K562 (cell line): ENCODE data around the gene RAB6A. TPM values are rescaled to one million over a fixed set of nuclear protein-coding genes. Genes with fewer than 3 reads are reported as not detected.

Experiments
- BDP1 ChIP-seq: IDR thresholded peaks from 3 replicates; pipeline ENCODE4 v1.6.1; 2011; ENCODE audit not compliant: insufficient read length, insufficient read depth
- BHLHE40 ChIP-seq: IDR thresholded peaks from 2 replicates; pipeline ENCODE4 v1.6.1; 2011; ENCODE audit warnings: low read length, improper control_type of control experiment
- DMBX1 ChIP-seq: fragments of 250-450 bp; sonication (Bioruptor Pico); IDR thresholded peaks from 2 replicates; pipeline ENCODE4 v1.8.0; 2022; ENCODE audit warnings: inconsistent platforms, mild to moderate bottlenecking, moderate library complexity, borderline replicate concordance
- ETV1 ChIP-seq: fragments of 450-650 bp; conservative IDR thresholded peaks from 2 replicates; pipeline ENCODE4 v1.6.1; 2016; ENCODE audit warnings: missing genetic modification characterization, control low read depth, low read depth, missing compliant biosample characterization
- GTF2F1 ChIP-seq: IDR thresholded peaks from 2 replicates; pipeline ENCODE4 v1.6.1; 2011; ENCODE audit warnings: low read depth, low read length, improper control_type of control experiment
- KLF10 ChIP-seq: fragments of 250-450 bp; sonication (Bioruptor Pico); IDR thresholded peaks from 2 replicates; pipeline ENCODE4 v1.6.1; 2021; ENCODE audit warnings: matching md5 sums
- L3MBTL2 ChIP-seq: fragments of 450-650 bp; IDR thresholded peaks from 2 replicates; pipeline ENCODE4 v1.6.1; 2016; ENCODE audit warnings: mild to moderate bottlenecking, moderate library complexity
- NFYB ChIP-seq: IDR thresholded peaks from 2 replicates; pipeline ENCODE4 v1.6.1; 2011; ENCODE audit warnings: mild to moderate bottlenecking, moderate library complexity; ENCODE audit not compliant: insufficient read length; ENCODE audit errors: extremely low read depth
- PURB ChIP-seq: sonication (generic); formaldehyde crosslinking; IDR thresholded peaks from 2 replicates; pipeline ENCODE4 v1.9.0; 2021; ENCODE audit warnings: low read depth, mild to moderate bottlenecking, missing genetic modification reagents
- RCOR1 ChIP-seq, 2 experiments: IDR thresholded peaks; 2 replicates each; pipeline ENCODE4 v1.6.1; 2012; ENCODE audit warnings: low read depth in 2 of 2, low read length in 2 of 2, borderline replicate concordance in 1 of 2, improper control_type of control experiment in 1 of 2
- SMARCE1 ChIP-seq: fragments of 450-650 bp; IDR thresholded peaks from 2 replicates; pipeline ENCODE4 v1.7.1; 2016; ENCODE audit warnings: mild to moderate bottlenecking
- STAG1 ChIP-seq: sonication (generic); formaldehyde crosslinking; IDR thresholded peaks from 2 replicates; pipeline ENCODE4 v1.5.0; 2020; ENCODE audit warnings: missing genetic modification reagents, borderline replicate concordance
- TBL1XR1 ChIP-seq, 2 experiments: IDR thresholded peaks; 2 replicates each; pipeline ENCODE4 v1.6.1; 2012; ENCODE audit warnings: improper control_type of control experiment in 2 of 2, low read length in 2 of 2, mild to moderate bottlenecking in 1 of 2
- ZBTB34 ChIP-seq: fragments of 250-450 bp; sonication (Bioruptor Pico); IDR thresholded peaks from 2 replicates; pipeline ENCODE4 v1.8.0; 2021; ENCODE audit warnings: mild to moderate bottlenecking, moderate library complexity
- ZNF184 ChIP-seq: sonication (generic); formaldehyde crosslinking; IDR thresholded peaks from 2 replicates; pipeline ENCODE4 v1.5.0; 2020; ENCODE audit warnings: missing genetic modification reagents
- ZNF583 ChIP-seq: fragments of 250-450 bp; sonication (Bioruptor Pico); IDR thresholded peaks from 2 replicates; pipeline ENCODE4 v1.4.0; 2020
- ZNF707 ChIP-seq: fragments of 250-450 bp; sonication (Bioruptor Pico); conservative IDR thresholded peaks from 2 replicates; pipeline ENCODE4 v1.8.0; 2022; ENCODE audit warnings: inconsistent platforms, mild to moderate bottlenecking, moderate library complexity
- ZNF740 ChIP-seq, 3 experiments: fragments of 200-800 bp in 1 of 3; sonication (Bioruptor generic) in 1 of 3; sonication (generic) in 1 of 3; formaldehyde crosslinking in 1 of 3; IDR thresholded peaks; 2 replicates each; pipeline versions ENCODE4 v1.6.1 to v1.8.0; 2016 to 2022; ENCODE audit warnings: mild to moderate bottlenecking in 2 of 3, missing compliant biosample characterization in 2 of 3, missing genetic modification characterization in 2 of 3, missing genetic modification reagents in 1 of 3
- ZNF764 ChIP-seq: fragments of 250-450 bp; sonication (Bioruptor Pico); IDR thresholded peaks from 2 replicates; pipeline ENCODE4 v1.4.0; 2020; ENCODE audit warnings: low read depth, mild to moderate bottlenecking, moderate library complexity
- polyA plus RNA-seq, 8 experiments: library from polyadenylated mRNA; depleted of rRNA in 4 of 8; stranded (reverse) in 5 of 8; unstranded in 3 of 8; fragments of >200 nt; fragmentation: Nextera tagmentation in 2 of 8; fragmentation: Illumina TruSeq in 1 of 8; extraction: Ambion mirVana in 2 of 8; extraction: Trizol in 1 of 8; gene quantifications; 2 replicates each; pipeline versions ENCODE4 v1.2.1 to v1.2.3, GENCODE V29; 2011 to 2014; ENCODE audit warnings: inconsistent platforms in 1 of 8, missing spikeins in 1 of 8
- total RNA-seq, 7 experiments: library from RNA; depleted of rRNA in 6 of 7; stranded (reverse); fragments of >200 nt in 6 of 7; fragmentation: Illumina TruSeq in 2 of 7; extraction: Trizol in 2 of 7; gene quantifications; 2 replicates each; pipeline versions ENCODE4 v1.2.1 to v1.2.3, GENCODE V29; 2011 to 2021; ENCODE audit warnings: low replicate concordance in 1 of 7
- TF ChIP-seq, protein P1 (sequence below): fragments of 450-650 bp; IDR thresholded peaks from 2 replicates; pipeline ENCODE4 v1.6.1; 2016; ENCODE audit warnings: missing biosample characterization, missing genetic modification characterization
- TF ChIP-seq, protein P2 (sequence below): fragments of 450-650 bp; IDR thresholded peaks from 2 replicates; pipeline ENCODE4 v1.6.1; 2018; ENCODE audit warnings: mild to moderate bottlenecking, low read depth; ENCODE audit not compliant: partially characterized antibody

The RAB6A gene
- total and polyA plus RNA-seq, 9 of the 15 experiments (the other 6 are each of a cell fraction or from before 2014, with no cell fraction given): 14.0 to 95.3 (median 45.4) TPM

DNA sequence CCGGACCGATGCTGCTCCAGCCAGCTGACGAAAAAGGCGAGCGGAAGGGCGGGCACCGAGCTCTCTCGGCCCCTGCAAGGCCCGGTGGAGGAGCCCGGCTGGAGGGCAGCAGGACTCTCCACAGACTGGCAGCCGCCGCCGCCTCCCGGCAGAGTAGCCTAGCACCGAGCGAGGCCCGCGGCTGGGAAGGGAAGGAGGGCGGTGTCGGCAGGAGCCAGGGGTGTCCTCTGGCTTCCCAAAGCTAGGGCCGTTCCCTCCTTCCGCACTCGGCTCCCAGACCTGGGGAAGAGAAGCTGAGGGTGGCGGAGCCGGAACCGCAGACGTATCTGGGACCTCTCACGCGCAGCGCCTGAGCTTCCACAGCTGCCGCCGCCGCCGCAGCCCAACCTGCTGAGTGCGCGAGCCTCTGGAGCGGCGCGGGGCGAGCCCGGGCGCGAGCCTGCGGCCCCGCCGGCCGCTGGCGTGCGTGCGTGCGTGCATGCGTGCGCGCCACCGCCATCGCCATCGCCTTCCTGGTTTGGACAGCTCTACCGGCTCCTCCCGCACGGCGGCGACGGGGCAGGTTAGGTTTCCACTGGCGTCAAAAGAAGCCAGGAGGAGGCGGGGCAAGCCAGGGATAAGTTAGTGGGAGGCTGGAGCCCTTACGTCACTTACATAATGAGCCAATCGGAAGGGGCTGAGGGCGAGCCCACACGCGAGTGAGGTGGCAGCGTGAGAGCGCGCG is at the start of gene RAB6A (continued):
- no peak for TF ChIP-seq ZNF740 (CRISPR knock-in tag; IDR thresholded peaks at IDR 0.05)
- no peak for TF ChIP-seq ZNF740 (tag; IDR thresholded peaks at IDR 0.05)
- TF ChIP-seq ZNF764: no peak
- TF ChIP-seq SMARCE1: no peak
- TF ChIP-seq KLF10 (CRISPR knock-in tag): no peak
- no peak for TF ChIP-seq ETV1 (tag)
- TF ChIP-seq, protein P1, sequence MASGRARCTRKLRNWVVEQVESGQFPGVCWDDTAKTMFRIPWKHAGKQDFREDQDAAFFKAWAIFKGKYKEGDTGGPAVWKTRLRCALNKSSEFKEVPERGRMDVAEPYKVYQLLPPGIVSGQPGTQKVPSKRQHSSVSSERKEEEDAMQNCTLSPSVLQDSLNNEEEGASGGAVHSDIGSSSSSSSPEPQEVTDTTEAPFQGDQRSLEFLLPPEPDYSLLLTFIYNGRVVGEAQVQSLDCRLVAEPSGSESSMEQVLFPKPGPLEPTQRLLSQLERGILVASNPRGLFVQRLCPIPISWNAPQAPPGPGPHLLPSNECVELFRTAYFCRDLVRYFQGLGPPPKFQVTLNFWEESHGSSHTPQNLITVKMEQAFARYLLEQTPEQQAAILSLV: no peak
- TF ChIP-seq GTF2F1: 0 out of 2 replicates have a peak, but pooled peaks have one; percentile 48
- no peak for TF ChIP-seq PURB (CRISPR knock-in tag)
- TF ChIP-seq BDP1: no peak
- no peak for TF ChIP-seq ZNF707
- peak in 1 of 2 experiments; percentile 56; a peak in 1 of 4 replicates for TF ChIP-seq RCOR1 (IDR thresholded peaks at IDR 0.05; ENCODE audit: borderline replicate concordance in 1 of 2, low read depth in 2 of 2, low read length in 2 of 2)
- TF ChIP-seq, protein P2, sequence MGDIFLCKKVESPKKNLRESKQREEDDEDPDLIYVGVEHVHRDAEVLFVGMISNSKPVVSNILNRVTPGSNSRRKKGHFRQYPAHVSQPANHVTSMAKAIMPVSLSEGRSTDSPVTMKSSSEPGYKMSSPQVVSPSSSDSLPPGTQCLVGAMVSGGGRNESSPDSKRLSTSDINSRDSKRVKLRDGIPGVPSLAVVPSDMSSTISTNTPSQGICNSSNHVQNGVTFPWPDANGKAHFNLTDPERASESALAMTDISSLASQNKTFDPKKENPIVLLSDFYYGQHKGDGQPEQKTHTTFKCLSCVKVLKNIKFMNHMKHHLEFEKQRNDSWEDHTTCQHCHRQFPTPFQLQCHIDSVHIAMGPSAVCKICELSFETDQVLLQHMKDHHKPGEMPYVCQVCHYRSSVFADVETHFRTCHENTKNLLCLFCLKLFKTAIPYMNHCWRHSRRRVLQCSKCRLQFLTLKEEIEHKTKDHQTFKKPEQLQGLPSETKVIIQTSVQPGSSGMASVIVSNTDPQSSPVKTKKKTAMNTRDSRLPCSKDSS: no peak
- no peak for TF ChIP-seq STAG1 (CRISPR knock-in tag)
- peak; percentile 58 for TF ChIP-seq BHLHE40
- TF ChIP-seq NFYB: peak; percentile 65
- no peak for TF ChIP-seq ZBTB34
- peak; percentile 84 for TF ChIP-seq L3MBTL2
- TF ChIP-seq TBL1XR1 (IDR thresholded peaks at IDR 0.05; ENCODE audit: low read length in 2 of 2): peak in 1 of 2 experiments; percentile 27; a peak in 1 of 4 replicates
- TF ChIP-seq ZNF184 (CRISPR knock-in tag): no peak
- peak; percentile 19; the same call in 1 of the 2 replicates for TF ChIP-seq DMBX1 (CRISPR knock-in tag)
- TF ChIP-seq ZNF583 (CRISPR knock-in tag): 0 out of 2 replicates have a peak, but pooled peaks have one; percentile 55
